ENCODE results near the gene SSBP3. TPM values are rescaled to one million over a fixed set of nuclear protein-coding genes. Genes with fewer than 3 reads are reported as not detected.

SSBP3 gene
- total and polyA plus RNA-seq, 9 of the 15 experiments (the other 6 are each of a cell fraction or from before 2014, with no cell fraction given): 8.7 to 108 (median 33.8) TPM

- TF ChIP-seq ZNF121 (CRISPR knock-in tag; conservative IDR thresholded peaks at IDR 0.05) (no peak), MAZ (CRISPR knock-in tag; conservative IDR thresholded peaks at IDR 0.05 in 1 of 2, IDR thresholded peaks at IDR 0.05 in 1 of 2) (peak in 1 of 2 experiments; percentile 56; a peak in 3 of 4 replicates), ZNF384 (IDR thresholded peaks at IDR 0.05; ENCODE audit: low read depth, low read length) (0 out of 2 replicates have a peak, but pooled peaks have one; percentile 21), SMAD3 (CRISPR knock-in tag; conservative IDR thresholded peaks at IDR 0.05) (no peak), TCF7L2 (IDR thresholded peaks at IDR 0.05; ENCODE audit: low read depth, low read length) (no peak), HMBOX1 (IDR thresholded peaks at IDR 0.05) (peak; percentile 17; the same call in 1 of the 2 replicates), CTBP1 (IDR thresholded peaks at IDR 0.05; ENCODE audit: borderline replicate concordance) (peak; percentile 72), PATZ1 (CRISPR knock-in tag; IDR thresholded peaks at IDR 0.05; ENCODE audit: borderline replicate concordance) (no peak), PHTF2 (CRISPR knock-in tag; IDR thresholded peaks at IDR 0.05) (no peak), ZBTB33 (CRISPR knock-in tag; IDR thresholded peaks at IDR 0.05) (peak; percentile 71), PHB (CRISPR knock-in tag; IDR thresholded peaks at IDR 0.05) (no peak), NFE2L1 (tag; IDR thresholded peaks at IDR 0.05; ENCODE audit: borderline replicate concordance, low read depth) (no peak), SMARCA5 (IDR thresholded peaks at IDR 0.05) (peak; percentile 64; the same call in 1 of the 2 replicates), ZNF3 (CRISPR knock-in tag; IDR thresholded peaks at IDR 0.05) (no peak), RCOR1 (IDR thresholded peaks at IDR 0.05; ENCODE audit: borderline replicate concordance in 1 of 2, low read depth in 2 of 2, low read length in 2 of 2) (peak; percentile 33 to 86; a peak in 2 of 4 replicates), RBM25 (IDR thresholded peaks at IDR 0.05; ENCODE audit: low read depth, low read length, severe bottlenecking) (no peak), BDP1 (IDR thresholded peaks at IDR 0.05; ENCODE audit: insufficient read depth, insufficient read length) (no peak), NKRF (IDR thresholded peaks at IDR 0.05; ENCODE audit: borderline replicate concordance) (peak; percentile 53; the same call in 1 of the 2 replicates), TBL1XR1 (IDR thresholded peaks at IDR 0.05; ENCODE audit: low read length in 2 of 2) (peak in 1 of 2 experiments; percentile 47; a peak in 1 of 4 replicates), CBX5 (IDR thresholded peaks at IDR 0.05; ENCODE audit: borderline replicate concordance, low read depth) (peak; percentile 77; the same call in 1 of the 2 replicates), ZZZ3 (IDR thresholded peaks at IDR 0.05) (no peak), ZNF445 (CRISPR knock-in tag; IDR thresholded peaks at IDR 0.05; ENCODE audit: low read depth) (no peak)
Measured at GRCh38 chr1:54273092-54273794, 133.0 kb downstream of the SSBP3 start (continued).
